Measurements from ENCODE around the gene PDCD6IP.

- TF ChIP-seq CTCF (IDR thresholded peaks at IDR 0.05) (no peak), POLR2AphosphoS5 (IDR thresholded peaks at IDR 0.05) (no peak)
These were observed 81.1 kb downstream of the PDCD6IP start for GRCh38 chr3:33879540-33879939.
